IPS-18c (cell line): ENCODE measurements around the gene BPI.
"Not testable (repeated sequence)": the region's sequence is repeated elsewhere in the genome, so short reads cannot be mapped to it uniquely, and the experiment has no call there.

ENCODE experiments used
- H3K4me3 ChIP-seq: 2 replicates; pipeline ENCODE4 v1.7.0; 2013; ENCODE audit warnings: low read depth, mild to moderate bottlenecking, low read length, moderate library complexity; ENCODE audit not compliant: insufficient read depth
- H3K9me3 ChIP-seq: one replicate; pipeline ENCODE4 v1.6.1; 2013; ENCODE audit warnings: mild to moderate bottlenecking, low read length, moderate library complexity; ENCODE audit not compliant: control insufficient read depth, insufficient read depth

The BPI gene

DNA sequence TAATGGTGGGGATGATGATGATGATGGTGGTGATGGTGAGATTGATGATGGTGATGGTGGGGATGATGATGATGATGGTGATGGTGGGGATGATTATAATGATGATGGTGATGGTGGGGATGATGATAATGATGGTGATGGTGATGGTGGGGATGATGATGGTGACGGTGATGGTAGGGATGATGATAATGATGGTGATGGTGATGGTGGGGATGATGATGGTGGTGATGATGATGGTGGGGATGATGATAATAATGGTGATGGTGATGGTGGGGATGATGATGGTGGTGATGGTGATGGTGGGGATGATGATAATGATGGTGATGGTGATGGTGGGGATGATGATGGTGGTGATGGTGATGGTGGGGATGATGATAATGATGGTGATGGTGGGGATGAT lies 10.4 kb downstream of the BPI start:
- H3K9me3 ChIP-seq, H3K4me3 ChIP-seq: not testable (repeated sequence)

DNA sequence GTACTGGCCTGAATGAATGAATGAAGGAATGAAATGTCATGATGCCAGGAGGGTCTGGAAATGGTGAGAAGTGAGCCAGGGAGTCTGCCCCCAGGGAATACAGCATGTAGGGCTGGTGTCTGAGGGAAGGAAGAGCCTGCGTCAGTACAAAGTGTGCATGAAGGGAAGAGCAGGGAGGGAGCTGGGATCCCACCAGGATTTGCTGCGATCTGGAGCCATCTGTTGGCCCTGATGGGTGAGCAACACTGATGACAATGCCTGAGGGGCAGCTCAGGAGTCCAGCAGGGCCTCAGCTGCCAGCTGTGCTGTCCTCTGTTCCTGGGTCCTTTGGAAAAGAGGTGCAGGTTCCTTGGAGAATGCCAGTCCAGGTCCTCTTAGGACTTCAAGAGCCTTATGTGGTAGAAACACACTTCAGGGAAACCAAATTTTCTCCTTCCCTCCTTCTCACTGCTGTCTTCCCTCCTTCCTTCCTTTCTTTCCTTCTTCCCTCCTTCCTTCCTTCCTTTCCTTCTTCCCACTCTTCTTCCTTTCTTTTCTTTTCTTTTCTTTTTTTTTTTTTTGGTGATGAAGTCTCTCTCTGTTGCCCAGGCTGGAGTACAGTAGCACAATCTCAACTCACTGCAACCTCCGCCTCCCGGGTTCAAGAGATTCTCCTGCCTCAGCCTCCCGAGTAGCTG lies 11.5 kb downstream of the BPI start:
- no peaks in the 10 kb centered on the region for H3K9me3 ChIP-seq

DNA sequence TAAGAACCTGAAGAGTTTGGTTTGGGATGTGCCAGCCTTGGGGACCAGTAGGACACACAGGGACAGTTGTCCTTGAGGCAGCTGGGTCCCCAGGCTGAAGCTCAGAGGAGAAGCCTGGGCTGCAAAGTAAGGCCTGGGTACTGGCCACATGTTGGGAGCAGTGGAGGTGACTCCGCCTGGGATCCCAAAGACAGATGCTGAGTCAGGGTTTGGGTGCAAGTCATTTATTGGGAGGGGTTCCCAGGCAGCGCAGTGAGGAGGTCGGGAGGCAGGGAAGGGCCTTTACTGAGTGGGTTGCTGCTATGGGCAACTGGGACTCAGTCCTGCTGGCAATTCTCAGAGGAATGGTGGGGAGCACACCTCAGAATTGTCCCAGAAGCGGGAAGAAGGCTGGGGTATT lies 12.4 kb downstream of the BPI start:
- H3K9me3 ChIP-seq, result no peaks in the 10 kb centered on the region
- no peak overlapping the region for H3K4me3 ChIP-seq

More for the DNA sequence above, 11.5 kb downstream of the BPI start:
- no peak overlapping the region for H3K4me3 ChIP-seq

GRCh38 chr20:38317422-38317821 lies 13.5 kb downstream of the BPI start:
- no peaks in the 10 kb centered on the region for H3K9me3 ChIP-seq
- no peak overlapping the region for H3K4me3 ChIP-seq

DNA sequence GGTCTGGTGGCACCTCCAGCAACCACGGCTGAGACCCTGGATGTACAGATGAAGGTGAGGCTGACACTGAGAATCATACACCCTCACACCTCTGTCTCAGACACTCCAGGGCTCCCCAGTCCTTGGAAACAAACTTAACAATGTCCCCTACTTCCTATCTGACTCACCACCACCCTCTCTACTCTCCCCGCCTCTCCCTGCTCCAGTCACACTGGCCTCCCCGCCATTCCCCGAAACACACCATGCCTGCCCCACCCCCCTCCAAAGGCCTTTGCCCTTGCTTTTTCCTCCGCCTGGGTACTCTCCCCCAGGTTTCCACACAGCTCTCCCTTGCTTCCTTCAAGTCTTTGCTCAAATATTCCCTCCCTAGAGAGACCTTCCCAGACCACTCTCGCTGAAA lies 16.3 kb downstream of the BPI start:
- Histone ChIP-seq H3K4me3 (no peak overlapping the region), H3K9me3 (no peaks in the 10 kb centered on the region)

GRCh38 chr20:38321959-38322598 lies 18.1 kb downstream of the BPI start:
- Histone ChIP-seq H3K4me3 (no peak overlapping the region), H3K9me3 (no peaks in the 10 kb centered on the region)

DNA sequence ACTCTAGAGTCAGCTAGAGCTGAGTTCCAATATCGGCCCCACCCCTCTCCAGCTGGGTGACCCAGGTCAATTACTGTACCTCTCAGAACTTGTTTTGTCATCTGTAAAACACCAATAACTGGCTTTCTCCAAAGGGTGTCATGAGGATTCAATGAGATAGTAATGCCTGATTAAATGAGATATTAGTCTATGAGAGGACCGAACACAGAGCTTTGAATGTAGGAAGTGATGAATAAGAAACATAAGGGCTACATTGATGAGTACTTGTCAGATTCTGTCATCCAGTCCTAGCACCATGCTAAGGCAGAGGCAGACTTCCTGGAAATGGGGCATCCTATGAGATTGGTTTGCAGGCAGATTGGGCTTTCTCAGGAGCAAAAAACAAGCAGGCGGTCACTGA lies 20.2 kb downstream of the BPI start:
- H3K4me3 ChIP-seq, result no peak overlapping the region
- H3K9me3 ChIP-seq, result no peaks in the 10 kb centered on the region

- no peak overlapping the region for H3K4me3 ChIP-seq
- H3K9me3 ChIP-seq, result no peaks in the 10 kb centered on the region
Measured at GRCh38 chr20:38325167-38325566, 21.2 kb downstream of the BPI start.

- Histone ChIP-seq H3K4me3 (no peak overlapping the region), H3K9me3 (no peaks in the 10 kb centered on the region)
Measured at GRCh38 chr20:38325905-38326304, 21.9 kb downstream of the BPI start.

- H3K9me3 ChIP-seq, result no peaks in the 10 kb centered on the region
- H3K4me3 ChIP-seq, result no peak overlapping the region
Measured at GRCh38 chr20:38326309-38326708, 22.4 kb downstream of the BPI start.

DNA sequence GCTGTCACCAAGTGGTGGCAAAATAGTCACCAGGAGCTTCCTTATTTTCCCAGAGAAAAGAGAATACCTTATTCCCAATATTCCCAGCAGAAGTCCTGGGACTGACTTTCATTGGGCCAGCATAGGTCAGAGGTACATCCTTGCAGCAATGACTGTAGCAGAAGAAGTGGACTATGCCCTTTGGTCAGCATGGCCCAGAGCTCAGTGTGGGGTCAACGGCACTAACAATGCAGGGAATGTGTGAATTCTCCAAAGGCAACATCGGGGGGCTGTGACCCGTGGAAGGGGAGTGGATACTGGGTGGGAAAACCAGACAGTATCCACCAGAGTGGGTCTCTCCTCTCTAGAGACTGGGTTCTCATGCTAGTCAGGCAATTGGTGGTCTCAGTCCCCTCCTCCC lies 26.7 kb downstream of the BPI start:
- no peak overlapping the region for H3K4me3 ChIP-seq
- no peaks in the 10 kb centered on the region for H3K9me3 ChIP-seq

- H3K4me3 ChIP-seq, result no peak overlapping the region
- H3K9me3 ChIP-seq, result no peaks in the 10 kb centered on the region
Measured at GRCh38 chr20:38331245-38331644, 27.3 kb downstream of the BPI start.

DNA sequence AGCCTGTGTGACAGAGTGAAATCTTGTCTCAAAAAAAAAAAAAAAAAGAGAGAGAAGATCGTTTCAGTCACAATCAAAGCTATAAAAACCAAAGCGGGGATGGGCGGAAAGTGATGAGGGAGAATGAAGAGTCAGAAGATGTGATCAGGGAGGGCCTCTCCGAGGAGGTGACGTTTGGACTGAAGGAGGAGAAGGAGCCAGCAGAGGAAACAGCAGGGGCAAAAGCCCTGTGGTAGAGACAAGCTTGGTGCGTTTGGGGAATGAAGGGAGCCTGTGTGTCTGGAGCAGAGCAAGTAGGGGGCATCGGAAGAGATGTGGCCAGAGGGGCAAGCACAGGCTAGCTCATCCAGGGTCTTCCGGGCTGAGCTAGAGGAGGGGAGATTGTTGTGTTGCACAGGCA lies 27.9 kb downstream of the BPI start:
- Histone ChIP-seq H3K9me3 (no peaks in the 10 kb centered on the region), H3K4me3 (no peak overlapping the region)

- Histone ChIP-seq H3K9me3 (no peaks in the 10 kb centered on the region), H3K4me3 (no peak overlapping the region)
Measured at GRCh38 chr20:38334016-38334415, 30.1 kb downstream of the BPI start.

- Histone ChIP-seq H3K9me3 (no peaks in the 10 kb centered on the region), H3K4me3 (no peak overlapping the region)
Measured at GRCh38 chr20:38336726-38337125, 32.8 kb downstream of the BPI start.

DNA sequence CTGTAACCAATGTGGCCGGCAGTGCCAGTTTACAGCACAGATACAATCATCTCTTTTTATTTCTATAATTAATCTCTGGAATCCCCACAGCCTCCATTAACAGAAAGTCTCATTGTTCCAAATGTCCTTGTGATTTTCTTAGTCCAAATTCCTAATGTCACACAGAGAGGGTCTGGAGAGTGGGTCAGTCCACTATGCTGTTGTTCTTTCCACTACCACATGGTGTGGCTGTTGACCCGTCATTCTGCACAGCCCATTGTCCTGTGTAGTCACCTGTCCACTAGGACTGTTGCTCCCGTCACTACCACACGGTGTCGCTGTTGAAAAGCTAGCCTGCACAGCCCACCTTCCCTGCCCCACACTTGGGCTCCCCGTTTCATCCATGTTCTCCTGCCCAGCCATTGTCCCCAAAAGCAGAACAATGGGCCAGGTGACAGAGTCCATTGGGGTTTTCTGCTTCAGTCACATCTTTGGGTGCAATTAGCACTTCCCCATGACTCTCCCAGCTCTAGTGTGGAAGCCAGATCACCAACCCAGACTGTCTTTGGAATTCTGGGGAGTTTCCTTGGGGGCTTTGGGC lies 33.7 kb downstream of the BPI start:
- no peak overlapping the region for H3K4me3 ChIP-seq
- H3K9me3 ChIP-seq, result no peaks in the 10 kb centered on the region

GRCh38 chr20:38338849-38339520 lies 35.0 kb downstream of the BPI start:
- H3K9me3 ChIP-seq, result no peaks in the 10 kb centered on the region
- no peak overlapping the region for H3K4me3 ChIP-seq

- H3K9me3 ChIP-seq, H3K4me3 ChIP-seq: not testable (repeated sequence)
Measured at GRCh38 chr20:38339521-38339896, 35.6 kb downstream of the BPI start.
